ENCODE measurements around the gene KRT15. TPM values are rescaled to one million over a fixed set of nuclear protein-coding genes. Genes with fewer than 3 reads are reported as not detected.
A peak's percentile ranks its signal among the peaks of the same experiment; 100 is the strongest.

Gene KRT15
- polyA plus RNA-seq, 3 donors = 0.03 TPM; not detected in 2

GRCh38 chr17:41492771-41493170 is 25.9 kb downstream of the KRT15 start:
- H3K36me3 ChIP-seq (replicated peaks in 1 of 2; ENCODE audit: control insufficient read depth in 1 of 2, insufficient read depth in 2 of 2, low read length in 2 of 2) = no peaks in the 10 kb centered on the region
- no peaks in the 10 kb centered on the region for H3K79me2 ChIP-seq (ENCODE audit: insufficient read depth, low read length)
- H3K4me1 Mint-ChIP-seq = peaks cover 68% of the 10 kb centered on the region
- no peak for TF ChIP-seq CTCF (IDR thresholded peaks at IDR 0.05)
- intact Hi-C loops (cut with micrococcal nuclease) = loop anchor here (5.0 to 10.0 kb wide), 2 partner anchors 55 to 172 kb away; no protein-coding TSS in a partner anchor
- H3K4me2 ChIP-seq (replicated peaks; ENCODE audit: extremely low read depth, low read length, poor library complexity, severe bottlenecking) = peak overlapping the region; percentile 38
- H3K4me1 ChIP-seq (ENCODE audit: control insufficient read depth in 1 of 2, insufficient read depth in 2 of 2, low read length in 2 of 2) = peaks cover 62 to 71% of the 10 kb centered on the region in 2 donors
- H3K9ac ChIP-seq (ENCODE audit: insufficient read depth, low read length, poor library complexity, severe bottlenecking) = peak overlapping the region; percentile 10
- peak in 2 of 3 donors; percentile 13 to 47 for DNase-seq
- peaks cover 0 to 2% (median 0%) of the 10 kb centered on the region in 3 donors for H3K27me3 Mint-ChIP-seq (ENCODE audit: low read depth in 3 of 3)
- peak overlapping the region in 1 of 3 experiments; percentile 43 for H3K4me3 ChIP-seq (replicated peaks in 1 of 3; ENCODE audit: low read depth in 2 of 3, low read length in 3 of 3)
- H3K9me3 ChIP-seq (replicated peaks in 1 of 2; ENCODE audit: control insufficient read depth in 1 of 2, insufficient read depth in 1 of 2, low read length in 2 of 2) = no peaks in the 10 kb centered on the region
- H4K20me1 ChIP-seq (ENCODE audit: insufficient read depth, low read length) = no peaks in the 10 kb centered on the region
- peaks cover 0 to 2% of the 10 kb centered on the region in 2 donors for H3K36me3 Mint-ChIP-seq
- H3K27ac ChIP-seq (ENCODE audit: low read depth in 1 of 2, low read length in 2 of 2) = peak overlapping the region; percentile 83
- H2AFZ ChIP-seq (ENCODE audit: insufficient read depth, low read depth, low read length, poor library complexity, severe bottlenecking) = no peak overlapping the region
- H3K27ac Mint-ChIP-seq = peak overlapping the region; percentile 87 to 96 (median 91)
- H3K9me3 Mint-ChIP-seq = peaks cover 0 to 5% (median 0%) of the 10 kb centered on the region in 7 donors
- H3K4me3 Mint-ChIP-seq = peak overlapping the region; percentile 35 to 37
- WGBS (ENCODE audit: insufficient coverage) = 21% methylated on average over 2 of the region's 4 CpGs
- H3K27me3 ChIP-seq (ENCODE audit: control insufficient read depth in 2 of 2, insufficient read depth in 2 of 2, low read length in 2 of 2) = no peaks in the 10 kb centered on the region

GRCh38 chr17:41492351-41492750 is 26.3 kb downstream of the KRT15 start:
- H3K36me3 Mint-ChIP-seq = peaks cover 0 to 2% of the 10 kb centered on the region in 2 donors

More at GRCh38 chr17:41492351-41492750, 26.3 kb downstream of the KRT15 start:
- Mint-ChIP-seq H3K27me3 (ENCODE audit: low read depth in 3 of 3) (peaks cover 0 to 2% (median 0%) of the 10 kb centered on the region in 3 donors), H3K27ac (peak overlapping the region; percentile 87 to 96 (median 91)), H3K9me3 (peaks cover 0 to 5% (median 0%) of the 10 kb centered on the region in 7 donors), H3K4me3 (peak overlapping the region; percentile 37 to 71), H3K4me1 (peaks cover 64% of the 10 kb centered on the region)
- H3K4me3 ChIP-seq (replicated peaks in 1 of 3; ENCODE audit: low read depth in 2 of 3, low read length in 3 of 3) = peak overlapping the region in 1 of 3 experiments; percentile 43
- intact Hi-C loops (cut with micrococcal nuclease) = loop anchor here (5.0 to 10.0 kb wide), 2 partner anchors 55 to 172 kb away; no protein-coding TSS in a partner anchor
- peak; percentile 86 to 94 (median 91) for DNase-seq
- peaks cover 58 to 67% of the 10 kb centered on the region in 2 donors for H3K4me1 ChIP-seq (ENCODE audit: control insufficient read depth in 1 of 2, insufficient read depth in 2 of 2, low read length in 2 of 2)
- no peaks in the 10 kb centered on the region for H3K27me3 ChIP-seq (ENCODE audit: control insufficient read depth in 2 of 2, insufficient read depth in 2 of 2, low read length in 2 of 2)
- H3K9ac ChIP-seq (ENCODE audit: insufficient read depth, low read length, poor library complexity, severe bottlenecking) = no peak overlapping the region
- no peaks in the 10 kb centered on the region for H3K9me3 ChIP-seq (replicated peaks in 1 of 2; ENCODE audit: control insufficient read depth in 1 of 2, insufficient read depth in 1 of 2, low read length in 2 of 2)
- H2AFZ ChIP-seq (ENCODE audit: insufficient read depth, low read depth, low read length, poor library complexity, severe bottlenecking) = no peak overlapping the region
- peak overlapping the region; percentile 38 for H3K4me2 ChIP-seq (replicated peaks; ENCODE audit: extremely low read depth, low read length, poor library complexity, severe bottlenecking)
- H3K27ac ChIP-seq (ENCODE audit: low read depth in 1 of 2, low read length in 2 of 2) = peak overlapping the region; percentile 83
- 20% methylated on average over 3 of the region's 6 CpGs for WGBS (ENCODE audit: insufficient coverage)
- H4K20me1 ChIP-seq (ENCODE audit: insufficient read depth, low read length) = no peaks in the 10 kb centered on the region
- no peaks in the 10 kb centered on the region for H3K36me3 ChIP-seq (replicated peaks in 1 of 2; ENCODE audit: control insufficient read depth in 1 of 2, insufficient read depth in 2 of 2, low read length in 2 of 2)
- no peak for TF ChIP-seq CTCF (IDR thresholded peaks at IDR 0.05)
- H3K79me2 ChIP-seq (ENCODE audit: insufficient read depth, low read length) = no peaks in the 10 kb centered on the region
